ENCODE measurements around the gene SLC30A4. TPM values are rescaled to one million over a fixed set of nuclear protein-coding genes. Genes with fewer than 3 reads are reported as not detected.

Gene SLC30A4
- total RNA-seq, 4 donors from 2014 or later = 7.2 to 27.0 (median 11.3) TPM

DNA sequence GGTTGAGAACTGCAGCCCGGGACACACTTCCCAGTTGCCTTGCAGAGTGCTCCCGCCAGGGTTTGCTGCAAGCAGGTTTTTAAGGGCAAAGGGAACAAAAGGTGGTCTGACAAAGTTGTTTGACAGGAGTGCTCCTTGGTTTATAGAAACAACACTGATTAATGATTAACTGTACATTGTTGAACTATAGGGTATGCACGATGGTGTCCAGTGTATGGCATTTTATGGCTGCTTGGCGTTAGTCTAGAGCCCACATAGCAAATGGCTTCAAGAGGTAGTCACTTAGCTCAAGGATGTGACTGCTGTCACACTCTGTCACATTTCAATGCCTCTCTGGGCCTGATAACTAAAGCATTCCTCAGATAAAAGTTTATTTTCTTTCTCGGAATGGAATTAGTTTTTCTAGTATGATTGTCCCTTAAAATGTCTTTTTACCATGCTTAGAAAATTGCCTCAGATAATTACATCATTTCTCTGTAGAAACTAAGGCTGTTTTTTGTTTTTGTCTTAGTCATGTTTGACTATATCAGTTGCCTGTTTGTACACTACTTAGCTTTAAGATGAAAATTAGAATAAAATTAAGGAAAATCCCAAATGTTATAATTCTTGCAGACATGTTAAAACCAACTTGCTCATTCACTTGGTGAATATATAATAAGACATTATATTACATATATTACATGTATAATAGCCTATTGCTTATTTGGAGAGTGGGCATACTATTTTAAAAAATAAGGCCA is 82.9 kb downstream of the SLC30A4 start:
- H3K27ac ChIP-seq = no peak overlapping the region
- no peaks in the 10 kb centered on the region for H3K36me3 ChIP-seq
- no peak for TF ChIP-seq POLR2A (IDR thresholded peaks at IDR 0.05)
- TF ChIP-seq, protein P1, sequence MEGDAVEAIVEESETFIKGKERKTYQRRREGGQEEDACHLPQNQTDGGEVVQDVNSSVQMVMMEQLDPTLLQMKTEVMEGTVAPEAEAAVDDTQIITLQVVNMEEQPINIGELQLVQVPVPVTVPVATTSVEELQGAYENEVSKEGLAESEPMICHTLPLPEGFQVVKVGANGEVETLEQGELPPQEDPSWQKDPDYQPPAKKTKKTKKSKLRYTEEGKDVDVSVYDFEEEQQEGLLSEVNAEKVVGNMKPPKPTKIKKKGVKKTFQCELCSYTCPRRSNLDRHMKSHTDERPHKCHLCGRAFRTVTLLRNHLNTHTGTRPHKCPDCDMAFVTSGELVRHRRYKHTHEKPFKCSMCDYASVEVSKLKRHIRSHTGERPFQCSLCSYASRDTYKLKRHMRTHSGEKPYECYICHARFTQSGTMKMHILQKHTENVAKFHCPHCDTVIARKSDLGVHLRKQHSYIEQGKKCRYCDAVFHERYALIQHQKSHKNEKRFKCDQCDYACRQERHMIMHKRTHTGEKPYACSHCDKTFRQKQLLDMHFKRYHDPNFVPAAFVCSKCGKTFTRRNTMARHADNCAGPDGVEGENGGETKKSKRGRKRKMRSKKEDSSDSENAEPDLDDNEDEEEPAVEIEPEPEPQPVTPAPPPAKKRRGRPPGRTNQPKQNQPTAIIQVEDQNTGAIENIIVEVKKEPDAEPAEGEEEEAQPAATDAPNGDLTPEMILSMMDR (IDR thresholded peaks at IDR 0.05) = no peak
- H3K4me1 ChIP-seq = no peaks in the 10 kb centered on the region
- DNase-seq = no peak
- intact Hi-C loops (cut with DNase I; ENCODE audit: low total_unique reads) = no loop called here
- H3K4me3 ChIP-seq = no peak overlapping the region
- H3K27me3 ChIP-seq = no peaks in the 10 kb centered on the region
- no peaks in the 10 kb centered on the region for H3K9me3 ChIP-seq

DNA sequence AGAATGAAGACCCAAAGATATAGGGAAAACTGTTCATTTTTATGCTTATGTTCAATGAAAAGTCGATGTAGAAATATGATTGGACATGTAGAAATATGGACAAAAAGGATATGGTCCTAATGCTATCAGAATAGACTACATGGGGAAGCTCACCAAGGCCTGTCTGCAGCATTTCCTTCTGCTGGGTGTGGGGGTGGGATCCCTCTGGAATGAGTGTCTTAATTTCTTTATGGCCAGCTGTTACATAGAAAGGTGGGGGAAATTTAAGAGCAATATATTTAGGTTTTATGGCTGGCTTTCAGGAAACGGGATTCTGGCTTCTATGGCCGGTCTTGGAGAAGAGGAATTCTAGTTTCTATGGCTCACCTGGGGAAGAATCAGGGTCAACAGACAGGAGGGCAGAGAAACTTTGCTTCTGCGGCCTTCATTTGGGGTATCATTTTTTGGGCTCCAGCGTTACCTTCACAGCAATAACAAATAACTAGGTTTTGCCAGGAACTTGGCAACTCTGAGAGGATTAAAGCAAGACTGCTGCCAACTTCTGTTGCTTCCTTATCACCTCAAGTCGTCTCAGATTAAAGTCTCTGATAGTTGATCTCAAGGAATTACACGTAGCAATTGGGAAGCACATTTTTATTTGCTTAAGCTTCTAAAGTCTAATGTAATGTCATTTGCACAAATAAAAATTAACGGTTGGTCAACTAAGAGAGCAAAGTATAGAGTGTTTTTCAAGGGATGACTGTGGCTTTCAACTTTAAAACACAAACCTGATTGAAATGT is 87.2 kb downstream of the SLC30A4 start:
- intact Hi-C loops (cut with DNase I; ENCODE audit: low total_unique reads) = no loop called here
- Histone ChIP-seq H3K27ac (no peak overlapping the region), H3K4me3 (no peak overlapping the region), H3K36me3 (no peaks in the 10 kb centered on the region), H3K4me1 (no peaks in the 10 kb centered on the region), H3K27me3 (no peaks in the 10 kb centered on the region), H3K9me3 (no peaks in the 10 kb centered on the region)
- no peak for DNase-seq
- TF ChIP-seq, protein P1 (IDR thresholded peaks at IDR 0.05) = no peak
- TF ChIP-seq POLR2A (IDR thresholded peaks at IDR 0.05) = no peak

DNA sequence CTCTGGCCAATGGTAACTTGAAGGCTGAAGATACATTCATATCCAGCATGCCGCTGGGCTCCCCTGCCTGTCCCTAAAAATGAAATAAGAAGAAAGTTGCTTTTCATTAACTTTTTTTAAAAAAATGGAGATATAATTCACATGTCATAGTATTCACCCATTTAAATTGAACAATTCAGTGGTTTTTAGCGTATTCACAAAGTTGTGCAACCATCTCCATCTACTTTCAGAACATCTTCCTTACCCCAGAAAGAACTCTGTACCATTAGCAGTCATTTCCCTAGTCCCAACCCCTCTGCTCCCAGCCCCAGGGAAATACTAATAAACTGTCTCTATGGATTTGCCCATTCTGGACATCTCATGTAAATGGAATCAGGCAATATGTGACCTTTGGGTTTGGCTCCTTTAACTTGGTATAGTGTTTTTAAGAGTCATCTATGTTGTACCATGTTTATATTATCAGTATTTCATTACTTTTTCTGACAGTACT is 88.4 kb downstream of the SLC30A4 start:
- DNase-seq = no peak
- H3K9me3 ChIP-seq = no peaks in the 10 kb centered on the region
- TF ChIP-seq, protein P1 (IDR thresholded peaks at IDR 0.05) = no peak
- TF ChIP-seq POLR2A (IDR thresholded peaks at IDR 0.05) = no peak
- no peaks in the 10 kb centered on the region for H3K36me3 ChIP-seq
- intact Hi-C loops (cut with DNase I; ENCODE audit: low total_unique reads) = no loop called here
- H3K27me3 ChIP-seq = no peaks in the 10 kb centered on the region
- H3K4me3 ChIP-seq = no peak overlapping the region
- no peaks in the 10 kb centered on the region for H3K4me1 ChIP-seq
- H3K27ac ChIP-seq = no peak overlapping the region

DNA sequence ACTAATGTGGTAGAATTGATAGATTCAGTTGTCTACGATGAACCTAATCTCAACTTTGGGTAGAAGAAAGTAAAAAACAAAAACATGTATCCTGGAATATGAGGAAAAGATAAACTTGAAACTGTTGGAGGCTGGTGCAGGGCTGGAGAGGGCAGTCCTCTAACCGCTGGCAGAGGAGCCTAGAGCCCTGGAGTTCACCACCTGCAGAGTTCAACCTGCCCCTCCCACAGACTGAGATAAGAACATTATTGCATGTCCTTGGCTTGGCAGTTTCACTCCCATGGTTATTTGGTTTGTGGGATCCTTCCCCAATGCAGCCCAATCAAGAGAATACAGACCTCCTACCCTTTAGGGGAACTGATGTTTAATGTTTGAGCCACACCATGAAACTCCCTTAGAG is 91.0 kb downstream of the SLC30A4 start:
- H3K27ac ChIP-seq = no peak overlapping the region
- intact Hi-C loops (cut with DNase I; ENCODE audit: low total_unique reads) = no loop called here
- H3K4me3 ChIP-seq = no peak overlapping the region
- H3K36me3 ChIP-seq = no peaks in the 10 kb centered on the region
- H3K27me3 ChIP-seq = no peaks in the 10 kb centered on the region
- H3K4me1 ChIP-seq = no peaks in the 10 kb centered on the region
- H3K9me3 ChIP-seq = no peaks in the 10 kb centered on the region
- TF ChIP-seq, protein P1 (IDR thresholded peaks at IDR 0.05) = no peak
- TF ChIP-seq POLR2A (IDR thresholded peaks at IDR 0.05) = no peak
- no peak for DNase-seq

All from uterus (tissue), 4 donors.